HL-60 (cell line): ENCODE results near the gene DNMT3L.

Experiments
- DNase-seq, 2 experiments: peaks; one replicate each; pipeline ENCODE4 v3.0.0-alpha.2; 2010 to 2020; ENCODE audit warnings: low read depth in 1 of 2, low spot score in 1 of 2
- H3K27ac ChIP-seq: fragments of 250-450 bp; sonication (Bioruptor Pico); replicated peaks from 2 replicates; pipeline ENCODE4 v1.5.1; 2020; ENCODE audit warnings: mild to moderate bottlenecking, moderate library complexity
- H3K27me3 ChIP-seq: fragments of 250-450 bp; sonication (Bioruptor Pico); 2 replicates; pipeline ENCODE4 v1.5.1; 2021; ENCODE audit warnings: mild to moderate bottlenecking, moderate library complexity; ENCODE audit not compliant: insufficient read depth, poor library complexity, severe bottlenecking
- H3K4me3 ChIP-seq: replicated peaks from 2 replicates; pipeline ENCODE4 v1.5.1; 2011; ENCODE audit warnings: mild to moderate bottlenecking, control low read depth, low read length; ENCODE audit not compliant: insufficient read depth
- CTCF ChIP-seq: IDR thresholded peaks from one replicate; pipeline ENCODE4 v1.5.1; 2011; ENCODE audit warnings: low read length, control low read depth, inconsistent platforms; ENCODE audit not compliant: insufficient read depth
- GABPA ChIP-seq: IDR thresholded peaks from 2 replicates; pipeline ENCODE4 v1.6.1; 2012; ENCODE audit warnings: low read depth
- POLR2AphosphoS5 ChIP-seq: IDR thresholded peaks from 2 replicates; pipeline ENCODE4 v1.6.1; 2012; ENCODE audit warnings: low read depth
- REST ChIP-seq: IDR thresholded peaks from 2 replicates; pipeline ENCODE4 v1.6.1; 2012; ENCODE audit warnings: low read depth; ENCODE audit not compliant: insufficient replicate concordance
- SPI1 ChIP-seq: IDR thresholded peaks from 2 replicates; pipeline ENCODE4 v1.6.1; 2012; ENCODE audit warnings: low read depth, mild to moderate bottlenecking, borderline replicate concordance

The DNMT3L gene

DNA sequence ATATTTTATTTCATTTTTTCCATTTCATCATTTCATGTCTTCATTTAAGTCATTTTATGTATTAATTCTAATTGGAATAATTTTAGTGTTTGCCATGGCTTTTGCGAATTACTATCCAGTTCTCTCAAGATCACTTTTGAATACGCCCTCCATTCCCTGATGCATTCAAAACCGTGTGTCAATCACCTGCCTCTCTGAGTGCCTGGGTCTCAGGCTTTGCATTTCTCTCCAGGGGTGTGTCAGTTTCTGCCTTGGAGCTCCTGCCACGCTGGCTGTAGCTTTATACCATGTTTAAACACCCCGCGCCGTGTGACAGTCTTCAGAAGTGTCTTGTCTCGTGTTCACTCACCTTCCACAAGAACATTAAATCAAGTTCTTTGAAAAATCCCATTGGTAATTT lies 7.4 kb upstream of the DNMT3L start:
- TF ChIP-seq CTCF, result no peak
- Histone ChIP-seq H3K27me3 (no peaks in the 10 kb centered on the region), H3K27ac (no peak overlapping the region), H3K4me3 (no peak overlapping the region)
- no peak for DNase-seq

DNA sequence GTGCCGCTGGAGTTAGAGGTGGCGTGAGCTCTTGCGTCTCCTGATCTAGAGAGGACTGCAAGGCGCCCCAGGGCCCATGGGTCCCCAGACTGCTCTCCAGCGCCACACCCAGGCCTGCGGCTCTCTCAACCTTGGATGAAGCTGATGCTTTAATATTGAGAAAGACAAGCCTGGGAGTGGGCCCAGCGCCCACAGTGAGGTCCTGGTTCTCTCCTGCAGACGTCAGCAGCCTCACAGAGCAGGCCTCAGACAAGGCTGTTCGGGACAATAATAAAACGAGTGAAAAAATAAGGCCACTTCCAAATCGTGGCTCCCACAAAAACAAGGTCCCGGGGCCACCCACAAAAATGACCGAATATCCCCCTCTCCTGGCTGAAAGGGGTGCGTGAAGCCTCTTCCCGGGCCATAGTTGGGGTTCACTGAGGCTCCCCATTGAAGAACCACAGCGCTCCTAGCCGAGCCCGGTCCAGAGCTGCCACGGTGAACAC lies 6.0 kb upstream of the DNMT3L start:
- peak in 1 of 2 experiments; percentile 52 for DNase-seq
- H3K27ac ChIP-seq, result no peak overlapping the region
- no peak overlapping the region for H3K4me3 ChIP-seq
- no peaks in the 10 kb centered on the region for H3K27me3 ChIP-seq
- TF ChIP-seq CTCF (no peak), POLR2AphosphoS5 (no peak), GABPA (no peak), REST (no peak)

GRCh38 chr21:44265734-44266270 lies 4.1 kb upstream of the DNMT3L start:
- Histone ChIP-seq H3K27me3 (no peaks in the 10 kb centered on the region), H3K4me3 (no peak overlapping the region), H3K27ac (no peak overlapping the region)
- no peak for DNase-seq
- TF ChIP-seq SPI1 (no peak), CTCF (no peak), POLR2AphosphoS5 (no peak), GABPA (no peak), REST (no peak)

GRCh38 chr21:44263768-44264167 lies 2.1 kb upstream of the DNMT3L start:
- TF ChIP-seq REST, result no peak
- no peak for TF ChIP-seq POLR2AphosphoS5
- TF ChIP-seq GABPA, result no peak
- TF ChIP-seq SPI1, result no peak
- Histone ChIP-seq H3K27me3 (no peaks in the 10 kb centered on the region), H3K4me3 (no peak overlapping the region), H3K27ac (no peak overlapping the region)
- no peak for DNase-seq
